ENCODE results near the gene IQSEC1. TPM values are rescaled to one million over a fixed set of nuclear protein-coding genes. Genes with fewer than 3 reads are reported as not detected.

The IQSEC1 gene
- total and polyA plus RNA-seq, 2 experiments from 2014 or later, result 17.8 to 51.7 TPM

- H3K27ac ChIP-seq, result peak overlapping the region; percentile 28
- no peak for DNase-seq (ENCODE audit: low read depth in 1 of 2, low spot score in 1 of 2)
- no peaks in the 10 kb centered on the region for H3K27me3 ChIP-seq
- no peak overlapping the region for H3K4me3 ChIP-seq
- TF ChIP-seq CTCF (IDR thresholded peaks at IDR 0.05; ENCODE audit: low read depth, low read length), result no peak
- no peaks in the 10 kb centered on the region for H3K9me3 ChIP-seq (ENCODE audit: low read depth)
- peaks cover 9% of the 10 kb centered on the region for H3K36me3 ChIP-seq
- H3K4me1 ChIP-seq (ENCODE audit: low read depth), result no peaks in the 10 kb centered on the region
These were observed 154.0 kb downstream of the IQSEC1 start for GRCh38 chr3:12919205-12919604.

- no peak for DNase-seq (ENCODE audit: low read depth in 1 of 2, low spot score in 1 of 2)
- Histone ChIP-seq H3K36me3 (peaks cover 9% of the 10 kb centered on the region), H3K27me3 (no peaks in the 10 kb centered on the region), H3K9me3 (ENCODE audit: low read depth) (no peaks in the 10 kb centered on the region), H3K27ac (no peak overlapping the region), H3K4me3 (no peak overlapping the region), H3K4me1 (ENCODE audit: low read depth) (no peaks in the 10 kb centered on the region)
- TF ChIP-seq CTCF (IDR thresholded peaks at IDR 0.05; ENCODE audit: low read depth, low read length), result no peak
These were observed 155.0 kb downstream of the IQSEC1 start for GRCh38 chr3:12918231-12918630.

DNA sequence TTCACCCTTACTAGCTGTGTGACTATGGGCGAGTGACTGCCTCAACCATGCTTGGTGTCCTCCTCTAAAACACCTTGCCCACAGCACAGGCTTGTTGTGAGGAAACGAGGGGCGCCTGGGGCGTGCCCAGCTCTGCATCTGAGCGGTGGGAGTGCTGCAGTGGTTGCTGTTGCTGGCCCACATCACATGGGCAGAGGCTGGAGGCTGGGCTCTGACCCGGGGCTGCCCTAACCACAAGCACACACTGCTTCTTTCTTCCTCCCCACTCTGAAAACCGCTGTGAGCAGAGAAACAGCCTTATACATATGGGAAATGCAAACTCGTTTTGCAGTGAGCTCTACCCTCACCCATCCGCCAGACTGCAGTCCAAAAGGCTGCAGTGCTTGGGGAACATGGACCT is 157.1 kb downstream of the IQSEC1 start:
- no peaks in the 10 kb centered on the region for H3K9me3 ChIP-seq (ENCODE audit: low read depth)
- H3K27me3 ChIP-seq, result no peaks in the 10 kb centered on the region
- no peak for TF ChIP-seq CTCF (IDR thresholded peaks at IDR 0.05; ENCODE audit: low read depth, low read length)
- no peak overlapping the region for H3K4me3 ChIP-seq
- DNase-seq (ENCODE audit: low read depth in 1 of 2, low spot score in 1 of 2), result no peak
- no peak overlapping the region for H3K27ac ChIP-seq
- no peaks in the 10 kb centered on the region for H3K4me1 ChIP-seq (ENCODE audit: low read depth)
- peaks cover 14% of the 10 kb centered on the region for H3K36me3 ChIP-seq

- Histone ChIP-seq H3K4me3 (no peak overlapping the region), H3K36me3 (peaks cover 14% of the 10 kb centered on the region), H3K4me1 (ENCODE audit: low read depth) (no peaks in the 10 kb centered on the region), H3K9me3 (ENCODE audit: low read depth) (no peaks in the 10 kb centered on the region), H3K27ac (no peak overlapping the region), H3K27me3 (no peaks in the 10 kb centered on the region)
- TF ChIP-seq CTCF (IDR thresholded peaks at IDR 0.05; ENCODE audit: low read depth, low read length), result no peak
- no peak for DNase-seq (ENCODE audit: low read depth in 1 of 2, low spot score in 1 of 2)
These were observed 159.1 kb downstream of the IQSEC1 start for GRCh38 chr3:12914088-12914487.

GRCh38 chr3:12911881-12912415 is 161.3 kb downstream of the IQSEC1 start:
- no peak for TF ChIP-seq CTCF (IDR thresholded peaks at IDR 0.05; ENCODE audit: low read depth, low read length)
- Histone ChIP-seq H3K4me1 (ENCODE audit: low read depth) (no peaks in the 10 kb centered on the region), H3K9me3 (ENCODE audit: low read depth) (no peaks in the 10 kb centered on the region), H3K27ac (no peak overlapping the region), H3K36me3 (peaks cover 21% of the 10 kb centered on the region), H3K4me3 (no peak overlapping the region), H3K27me3 (no peaks in the 10 kb centered on the region)
- DNase-seq (ENCODE audit: low read depth in 1 of 2, low spot score in 1 of 2), result no peak
